Stimulated activated CD8-positive, alpha-beta memory T cell treated with anti-CD3 and anti-CD28 coated beads, Interleukin-12 subunit alpha, Interleukin-12 subunit beta, amount 100 ng/mL, for 1 hour (primary cell): ENCODE measurements around the gene COP1.

Source experiments
- DNase-seq: peaks from one replicate; pipeline ENCODE4 v3.0.0-alpha.2; 2020; ENCODE audit warnings: low read depth

Gene COP1

GRCh38 chr1:175960169-175960568 is 246.9 kb downstream of the COP1 start:
- no peak for DNase-seq

- DNase-seq = no peak
Measured at GRCh38 chr1:175951627-175952026, 255.5 kb downstream of the COP1 start.

- DNase-seq = no peak
Measured at GRCh38 chr1:175947771-175948170, 259.3 kb downstream of the COP1 start.

GRCh38 chr1:175944591-175944990 is 262.5 kb downstream of the COP1 start:
- DNase-seq = no peak

GRCh38 chr1:175941164-175941563 is 265.9 kb downstream of the COP1 start:
- DNase-seq = no peak

GRCh38 chr1:175936736-175937135 is 270.4 kb downstream of the COP1 start:
- DNase-seq = no peak

GRCh38 chr1:175935566-175936115 is 271.4 kb downstream of the COP1 start:
- no peak for DNase-seq

- DNase-seq = no peak
Measured at GRCh38 chr1:175935166-175935565, 271.9 kb downstream of the COP1 start.

GRCh38 chr1:175933801-175934200 is 273.3 kb downstream of the COP1 start:
- no peak for DNase-seq

GRCh38 chr1:175927944-175928343 is 279.1 kb downstream of the COP1 start:
- DNase-seq = no peak

GRCh38 chr1:175922254-175922881 is 284.7 kb downstream of the COP1 start:
- DNase-seq = no peak

- no peak for DNase-seq
Measured at GRCh38 chr1:175920381-175920780, 286.7 kb downstream of the COP1 start.

- DNase-seq = no peak
Measured at GRCh38 chr1:175919001-175919400, 288.1 kb downstream of the COP1 start.

GRCh38 chr1:175918364-175918801 is 288.7 kb downstream of the COP1 start:
- no peak for DNase-seq

GRCh38 chr1:175914115-175914514 is 293.0 kb downstream of the COP1 start:
- no peak for DNase-seq

GRCh38 chr1:175911138-175911537 is 295.9 kb downstream of the COP1 start:
- no peak for DNase-seq

- DNase-seq = no peak
Measured at GRCh38 chr1:175906370-175906769, 300.7 kb downstream of the COP1 start.

GRCh38 chr1:175904808-175905207 is 302.3 kb downstream of the COP1 start:
- DNase-seq = no peak

- DNase-seq = no peak
Measured at GRCh38 chr1:175902281-175902680, 304.8 kb downstream of the COP1 start.

GRCh38 chr1:175901076-175901836 is 305.8 kb downstream of the COP1 start:
- no peak for DNase-seq

- DNase-seq = no peak
Measured at GRCh38 chr1:175900171-175900570, 306.9 kb downstream of the COP1 start.

- DNase-seq = no peak
Measured at GRCh38 chr1:175895966-175896365, 311.1 kb downstream of the COP1 start.
